Activated T-helper 17 cell treated with anti-CD3 and anti-CD28 coated beads, Interleukin-2, amount 50 U/mL, for 72 hours (primary cell): ENCODE measurements around the gene ANXA7. TPM values are rescaled to one million over a fixed set of nuclear protein-coding genes. Genes with fewer than 3 reads are reported as not detected.
A peak's percentile ranks its signal among the peaks of the same experiment; 100 is the strongest.
"Not testable (repeated sequence)": the region's sequence is repeated elsewhere in the genome, so short reads cannot be mapped to it uniquely, and the experiment has no call there.

Source experiments
- ATAC-seq: fragments of 150-1000 bp; cut with Tn5 transposase; replicated peaks from 2 replicates; pipeline ENCODE4 v1.10.0; 2021; ENCODE audit warnings: mild to moderate bottlenecking, moderate library complexity
- H3K27ac Mint-ChIP-seq: one replicate; pipeline ENCODE4 v1.8.0; 2022; ENCODE audit warnings: mixed read lengths
- H3K27me3 Mint-ChIP-seq: one replicate; pipeline ENCODE4 v1.8.0; 2022; ENCODE audit warnings: mixed read lengths
- H3K36me3 Mint-ChIP-seq: one replicate; pipeline ENCODE4 v1.8.0; 2022; ENCODE audit warnings: low read depth, mild to moderate bottlenecking, mixed read lengths
- H3K4me1 Mint-ChIP-seq: one replicate; pipeline ENCODE4 v1.8.0; 2022; ENCODE audit warnings: mixed read lengths
- H3K4me3 Mint-ChIP-seq: one replicate; pipeline ENCODE4 v1.8.0; 2022; ENCODE audit warnings: mild to moderate bottlenecking, mixed read lengths
- H3K9me3 Mint-ChIP-seq: one replicate; pipeline ENCODE4 v1.8.0; 2022; ENCODE audit warnings: mixed read lengths
- total RNA-seq, 2 donors: library from RNA; stranded (reverse); gene quantifications; one replicate each; pipeline ENCODE4 v1.2.3, GENCODE V29; 2022

The ANXA7 gene
- total RNA-seq, 2 donors from 2014 or later, result 90.1 to 133 TPM

DNA sequence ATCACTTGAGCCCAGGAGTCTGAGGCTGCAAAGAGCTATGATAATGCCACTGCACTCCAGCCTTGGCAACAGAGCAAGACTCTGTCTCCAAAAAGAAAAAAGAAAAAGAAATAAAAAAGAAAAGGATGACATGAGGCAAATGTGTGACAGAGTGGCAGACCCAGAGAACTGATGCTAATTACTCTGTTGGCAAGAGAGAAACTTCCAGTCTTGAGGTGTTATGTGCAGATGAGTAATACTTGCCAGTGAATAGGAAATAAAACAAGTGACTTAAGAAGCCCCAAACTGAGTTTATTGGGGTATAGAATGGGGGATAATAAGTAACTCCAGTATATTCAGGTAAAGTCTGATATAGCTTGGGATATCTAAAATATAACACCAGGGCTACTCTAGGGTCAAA is 9.5 kb upstream of the ANXA7 start:
- H3K27ac Mint-ChIP-seq, result no peak overlapping the region
- ATAC-seq, result no peak
- H3K36me3 Mint-ChIP-seq, result peaks cover 63% of the 10 kb centered on the region
- H3K9me3 Mint-ChIP-seq, result no peaks in the 10 kb centered on the region
- H3K4me1 Mint-ChIP-seq, result no peaks in the 10 kb centered on the region
- no peak overlapping the region for H3K4me3 Mint-ChIP-seq
- no peaks in the 10 kb centered on the region for H3K27me3 Mint-ChIP-seq

DNA sequence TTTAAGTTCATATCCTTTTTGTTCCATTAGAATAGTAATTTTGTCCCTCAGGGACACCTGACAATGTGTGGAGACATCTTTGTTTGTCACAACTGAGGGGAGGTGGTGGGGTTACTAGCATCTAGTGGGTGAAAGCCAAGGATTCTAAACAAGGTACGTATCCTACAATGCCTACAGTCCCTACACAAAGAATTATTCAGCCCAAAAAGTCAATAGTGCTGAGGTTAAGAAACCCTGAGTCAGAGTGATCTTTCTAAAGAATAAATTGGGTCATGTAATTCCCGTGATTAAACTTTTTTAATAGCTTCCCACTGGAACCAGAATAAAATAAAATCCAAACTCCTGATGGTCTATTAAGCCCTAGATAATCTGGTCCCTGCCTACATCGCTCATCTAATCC is 2.7 kb upstream of the ANXA7 start:
- Mint-ChIP-seq H3K27me3 (no peaks in the 10 kb centered on the region), H3K4me1 (peaks cover 7% of the 10 kb centered on the region), H3K36me3 (peaks cover 20% of the 10 kb centered on the region), H3K4me3 (no peak overlapping the region), H3K27ac (no peak overlapping the region), H3K9me3 (no peaks in the 10 kb centered on the region)
- no peak for ATAC-seq

DNA sequence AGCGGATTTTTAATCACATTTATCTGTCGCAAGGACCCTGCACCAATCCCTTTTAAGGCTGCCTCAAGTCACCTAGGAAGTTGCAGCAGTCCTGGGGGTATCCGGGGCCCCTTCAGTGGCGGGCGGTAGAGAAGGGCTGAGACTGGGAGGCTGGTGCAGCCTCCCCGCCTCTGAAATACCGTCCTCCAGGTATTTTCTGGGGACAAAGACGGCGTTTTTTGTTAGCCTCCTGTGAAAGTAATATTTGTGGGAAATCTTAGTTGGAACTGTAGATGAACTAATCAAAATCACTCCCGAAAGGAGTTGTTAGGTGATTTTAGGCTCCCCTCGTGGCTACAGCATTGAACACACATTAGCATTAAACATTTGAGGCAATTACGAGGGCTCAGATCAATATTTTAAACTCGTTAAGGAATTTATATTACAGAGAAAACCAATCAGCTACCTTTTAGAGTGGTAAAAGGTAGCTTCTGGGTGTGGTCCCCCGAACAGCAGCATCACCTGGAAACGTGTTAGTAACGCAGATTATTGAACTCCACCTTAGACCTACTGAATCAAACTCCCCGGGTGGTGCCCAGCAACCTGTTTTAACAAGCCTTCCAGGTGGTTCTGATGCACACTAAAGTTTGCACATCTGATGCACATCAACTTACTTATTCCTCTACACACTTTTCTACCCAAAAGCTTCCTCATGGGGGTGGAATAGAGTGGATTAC is 530 bp upstream of the ANXA7 start:
- peak overlapping the region; percentile 92 for H3K4me3 Mint-ChIP-seq
- H3K9me3 Mint-ChIP-seq, result no peaks in the 10 kb centered on the region
- peaks cover 41% of the 10 kb centered on the region for H3K36me3 Mint-ChIP-seq
- H3K27ac Mint-ChIP-seq, result peak overlapping the region; percentile 81
- H3K4me1 Mint-ChIP-seq, result peaks cover 19% of the 10 kb centered on the region
- peak; percentile 25 for ATAC-seq
- H3K27me3 Mint-ChIP-seq, result no peaks in the 10 kb centered on the region

DNA sequence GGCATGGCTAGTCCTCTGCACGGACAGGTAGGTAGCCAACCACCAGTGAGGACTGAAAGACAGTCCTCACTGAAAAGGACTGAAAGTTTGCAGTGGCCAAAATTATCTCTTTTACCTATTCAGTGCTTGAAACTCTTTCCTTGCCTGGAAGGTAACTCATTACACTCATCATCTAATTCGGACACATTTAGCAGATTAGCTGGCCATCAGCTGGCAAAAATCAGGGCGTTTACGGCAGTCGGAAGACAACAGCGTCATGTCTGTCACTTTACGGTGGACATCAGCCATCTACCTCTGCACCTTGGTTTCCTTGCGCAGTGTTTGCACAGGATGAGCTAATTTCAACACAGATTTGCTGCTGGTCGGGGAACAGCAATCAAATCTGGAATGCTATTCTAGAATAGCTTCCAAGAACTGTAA is 740 bp downstream of the ANXA7 start:
- H3K27ac Mint-ChIP-seq, result peak overlapping the region; percentile 95
- ATAC-seq, result peak; percentile 35
- H3K4me1 Mint-ChIP-seq, result peaks cover 28% of the 10 kb centered on the region
- H3K27me3 Mint-ChIP-seq, result no peaks in the 10 kb centered on the region
- H3K36me3 Mint-ChIP-seq, result peaks cover 44% of the 10 kb centered on the region
- peak overlapping the region; percentile 92 for H3K4me3 Mint-ChIP-seq
- H3K9me3 Mint-ChIP-seq, result no peaks in the 10 kb centered on the region

GRCh38 chr10:73410897-73411296 is 3.0 kb downstream of the ANXA7 start:
- Mint-ChIP-seq H3K36me3 (peaks cover 66% of the 10 kb centered on the region), H3K4me3 (peak overlapping the region; percentile 92), H3K9me3 (no peaks in the 10 kb centered on the region), H3K27me3 (no peaks in the 10 kb centered on the region), H3K27ac (no peak overlapping the region), H3K4me1 (peaks cover 45% of the 10 kb centered on the region)
- no peak for ATAC-seq

GRCh38 chr10:73408978-73409521 is 4.8 kb downstream of the ANXA7 start:
- no peaks in the 10 kb centered on the region for H3K9me3 Mint-ChIP-seq
- H3K27me3 Mint-ChIP-seq, result no peaks in the 10 kb centered on the region
- peak overlapping the region; percentile 20 for H3K4me3 Mint-ChIP-seq
- no peak overlapping the region for H3K27ac Mint-ChIP-seq
- no peak for ATAC-seq
- peaks cover 42% of the 10 kb centered on the region for H3K4me1 Mint-ChIP-seq
- peaks cover 74% of the 10 kb centered on the region for H3K36me3 Mint-ChIP-seq

GRCh38 chr10:73408061-73408460 is 5.8 kb downstream of the ANXA7 start:
- ATAC-seq, result no peak
- Mint-ChIP-seq H3K4me1 (peaks cover 42% of the 10 kb centered on the region), H3K27ac (peak overlapping the region; percentile 33), H3K36me3 (peaks cover 70% of the 10 kb centered on the region), H3K9me3 (no peaks in the 10 kb centered on the region), H3K4me3 (no peak overlapping the region), H3K27me3 (no peaks in the 10 kb centered on the region)

- Mint-ChIP-seq H3K4me3 (no peak overlapping the region), H3K9me3 (no peaks in the 10 kb centered on the region), H3K4me1 (peaks cover 42% of the 10 kb centered on the region), H3K27me3 (no peaks in the 10 kb centered on the region), H3K36me3 (peaks cover 64% of the 10 kb centered on the region), H3K27ac (peak overlapping the region; percentile 33)
- no peak for ATAC-seq
Measured at GRCh38 chr10:73407495-73407894, 6.4 kb downstream of the ANXA7 start.

- Mint-ChIP-seq H3K27me3 (no peaks in the 10 kb centered on the region), H3K27ac (no peak overlapping the region), H3K4me3 (no peak overlapping the region), H3K36me3 (peaks cover 58% of the 10 kb centered on the region), H3K9me3 (no peaks in the 10 kb centered on the region), H3K4me1 (peaks cover 42% of the 10 kb centered on the region)
- ATAC-seq, result no peak
Measured at GRCh38 chr10:73406846-73407245, 7.0 kb downstream of the ANXA7 start.

- Mint-ChIP-seq H3K36me3 (peaks cover 56% of the 10 kb centered on the region), H3K27ac (no peak overlapping the region), H3K27me3 (no peaks in the 10 kb centered on the region), H3K9me3 (no peaks in the 10 kb centered on the region), H3K4me3 (no peak overlapping the region), H3K4me1 (peaks cover 37% of the 10 kb centered on the region)
- ATAC-seq, result no peak
Measured at GRCh38 chr10:73405556-73405955, 8.3 kb downstream of the ANXA7 start.

GRCh38 chr10:73404690-73405089 is 9.2 kb downstream of the ANXA7 start:
- Mint-ChIP-seq H3K4me1 (peaks cover 32% of the 10 kb centered on the region), H3K27ac (no peak overlapping the region), H3K9me3 (no peaks in the 10 kb centered on the region), H3K36me3 (peaks cover 56% of the 10 kb centered on the region), H3K4me3 (no peak overlapping the region), H3K27me3 (no peaks in the 10 kb centered on the region)
- ATAC-seq, result no peak

- Mint-ChIP-seq H3K4me3 (no peak overlapping the region), H3K9me3 (no peaks in the 10 kb centered on the region), H3K36me3 (peaks cover 65% of the 10 kb centered on the region), H3K4me1 (peaks cover 10% of the 10 kb centered on the region), H3K27ac (no peak overlapping the region), H3K27me3 (no peaks in the 10 kb centered on the region)
- ATAC-seq, result no peak
Measured at GRCh38 chr10:73401636-73402035, 12.2 kb downstream of the ANXA7 start.

DNA sequence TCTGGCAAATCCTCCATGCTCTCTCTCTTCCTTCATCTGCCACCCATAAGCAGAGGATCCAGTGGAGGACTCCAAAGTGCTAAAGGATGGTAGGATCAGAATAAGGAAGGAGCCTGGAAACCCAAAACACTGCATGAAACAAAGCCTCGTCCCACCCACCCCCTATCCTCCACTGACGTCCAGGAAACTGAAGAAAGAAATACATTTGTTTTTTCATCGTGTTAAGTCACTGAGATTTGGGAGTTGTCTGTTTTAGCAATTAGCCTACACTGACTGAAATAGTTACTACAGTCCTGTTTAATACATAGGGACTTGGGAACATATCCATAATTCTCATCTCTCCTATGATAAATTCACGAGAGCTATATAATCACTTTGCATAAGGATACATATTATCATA is 14.8 kb downstream of the ANXA7 start:
- no peak for ATAC-seq
- Mint-ChIP-seq H3K36me3 (peaks cover 76% of the 10 kb centered on the region), H3K27ac (no peak overlapping the region), H3K9me3 (no peaks in the 10 kb centered on the region), H3K4me1 (no peaks in the 10 kb centered on the region), H3K27me3 (no peaks in the 10 kb centered on the region), H3K4me3 (no peak overlapping the region)

DNA sequence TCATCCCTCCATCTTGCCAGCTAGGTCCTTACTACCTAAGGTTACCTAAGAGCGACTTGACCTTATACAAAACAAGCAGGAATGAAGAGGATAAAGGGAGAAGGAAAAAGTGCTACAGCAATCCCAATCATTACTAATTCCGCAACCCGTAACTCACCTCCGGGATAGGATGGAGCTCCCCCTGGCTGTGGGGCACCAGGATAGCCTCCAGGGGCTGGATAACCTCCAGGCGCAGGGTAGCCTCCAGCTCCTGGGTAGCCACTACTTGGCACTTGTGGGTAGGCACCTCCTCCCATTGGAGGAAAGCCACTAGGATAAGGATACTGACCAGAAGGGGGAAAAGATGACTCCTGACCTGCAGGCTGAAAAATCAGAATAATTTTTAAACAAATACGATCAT is 15.8 kb downstream of the ANXA7 start:
- no peak for ATAC-seq
- no peaks in the 10 kb centered on the region for H3K4me1 Mint-ChIP-seq
- peaks cover 86% of the 10 kb centered on the region for H3K36me3 Mint-ChIP-seq
- no peaks in the 10 kb centered on the region for H3K27me3 Mint-ChIP-seq
- no peaks in the 10 kb centered on the region for H3K9me3 Mint-ChIP-seq
- no peak overlapping the region for H3K27ac Mint-ChIP-seq
- no peak overlapping the region for H3K4me3 Mint-ChIP-seq

DNA sequence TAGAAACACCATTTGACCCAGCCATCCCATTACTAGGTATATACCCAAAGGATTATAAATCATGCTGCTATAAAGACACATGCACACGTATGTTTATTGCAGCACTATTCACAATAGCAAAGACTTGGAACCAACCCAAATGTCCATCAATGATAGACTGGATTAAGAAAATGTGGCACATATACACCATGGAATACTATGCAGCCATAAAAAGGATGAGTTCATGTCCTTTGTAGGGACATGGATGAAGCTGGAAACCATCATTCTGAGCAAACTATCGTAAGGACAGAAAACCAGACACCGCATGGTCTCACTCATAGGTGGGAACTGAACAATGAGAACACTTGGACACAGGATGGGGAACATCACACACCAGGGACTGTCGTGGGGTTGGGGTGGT is 19.5 kb downstream of the ANXA7 start:
- not testable (repeated sequence) for H3K4me3 Mint-ChIP-seq, ATAC-seq, H3K27me3 Mint-ChIP-seq, H3K9me3 Mint-ChIP-seq, H3K4me1 Mint-ChIP-seq, H3K27ac Mint-ChIP-seq
- peaks cover 100% of the 10 kb centered on the region for H3K36me3 Mint-ChIP-seq
